Stomach (tissue), 4 donors: ENCODE measurements around the gene NPAS2.

ENCODE experiments used
- POLR2A ChIP-seq, 4 donors: fragments of 450-650 bp; IDR thresholded peaks; one replicate each; pipeline ENCODE4 v1.6.1; 2016; ENCODE audit warnings: antibody characterized with exemption in 4 of 4, control low read depth in 2 of 4, mild to moderate bottlenecking in 1 of 4, moderate library complexity in 1 of 4
- POLR2AphosphoS5 ChIP-seq, 3 donors: sonication (generic); formaldehyde crosslinking; IDR thresholded peaks; one replicate each; pipeline ENCODE4 v1.6.1; 2016; ENCODE audit warnings: antibody characterized with exemption in 3 of 3
- TF ChIP-seq, protein P1 (sequence below), 7 experiments: fragments of 450-650 bp in 4 of 7; fragments of 200-600 bp in 3 of 7; sonication (generic) in 3 of 7; IDR thresholded peaks; one replicate each; pipeline ENCODE4 v1.5.1; 2016 to 2019; ENCODE audit warnings: antibody characterized with exemption in 7 of 7, control low read depth in 2 of 7, mild to moderate bottlenecking in 1 of 7

DNA sequence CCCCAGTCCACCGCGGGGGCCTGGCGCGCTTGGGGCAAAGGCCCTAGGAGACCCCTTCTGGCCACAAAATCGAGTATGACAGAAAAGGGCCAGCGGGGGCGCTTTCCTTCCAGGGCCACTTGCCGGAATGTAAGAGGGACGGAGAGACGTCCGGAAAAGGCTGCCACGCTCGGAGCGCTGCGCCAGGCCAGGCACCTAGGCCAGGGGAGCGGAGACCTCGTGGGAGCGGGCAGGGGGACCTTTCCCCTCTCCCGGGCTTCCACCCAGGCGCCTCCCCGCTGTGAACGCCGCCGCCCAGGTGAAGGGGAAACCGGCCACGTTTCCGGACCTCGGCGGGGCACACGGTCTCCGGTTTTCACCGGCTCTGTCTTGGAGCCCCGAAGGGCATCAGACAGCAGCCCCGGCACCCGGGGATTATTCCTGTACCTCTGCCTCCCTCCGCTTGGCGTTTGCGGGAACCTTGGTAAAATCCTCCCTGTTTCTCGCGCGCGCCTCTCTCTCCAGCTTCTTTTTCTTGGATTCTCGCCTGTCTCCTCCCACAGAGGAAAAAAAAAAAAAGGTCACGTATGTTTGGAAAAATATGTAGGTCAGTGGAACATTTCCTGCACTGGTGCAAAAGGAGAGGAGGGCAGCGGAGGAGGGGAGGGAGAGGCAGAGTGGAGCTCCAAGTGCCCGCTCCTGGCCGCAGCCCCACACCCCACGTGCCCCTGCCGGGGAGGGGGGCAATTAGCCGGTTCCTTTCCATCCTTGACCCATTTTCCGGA lies 1.2 kb upstream of the NPAS2 start:
- TF ChIP-seq, protein P1, sequence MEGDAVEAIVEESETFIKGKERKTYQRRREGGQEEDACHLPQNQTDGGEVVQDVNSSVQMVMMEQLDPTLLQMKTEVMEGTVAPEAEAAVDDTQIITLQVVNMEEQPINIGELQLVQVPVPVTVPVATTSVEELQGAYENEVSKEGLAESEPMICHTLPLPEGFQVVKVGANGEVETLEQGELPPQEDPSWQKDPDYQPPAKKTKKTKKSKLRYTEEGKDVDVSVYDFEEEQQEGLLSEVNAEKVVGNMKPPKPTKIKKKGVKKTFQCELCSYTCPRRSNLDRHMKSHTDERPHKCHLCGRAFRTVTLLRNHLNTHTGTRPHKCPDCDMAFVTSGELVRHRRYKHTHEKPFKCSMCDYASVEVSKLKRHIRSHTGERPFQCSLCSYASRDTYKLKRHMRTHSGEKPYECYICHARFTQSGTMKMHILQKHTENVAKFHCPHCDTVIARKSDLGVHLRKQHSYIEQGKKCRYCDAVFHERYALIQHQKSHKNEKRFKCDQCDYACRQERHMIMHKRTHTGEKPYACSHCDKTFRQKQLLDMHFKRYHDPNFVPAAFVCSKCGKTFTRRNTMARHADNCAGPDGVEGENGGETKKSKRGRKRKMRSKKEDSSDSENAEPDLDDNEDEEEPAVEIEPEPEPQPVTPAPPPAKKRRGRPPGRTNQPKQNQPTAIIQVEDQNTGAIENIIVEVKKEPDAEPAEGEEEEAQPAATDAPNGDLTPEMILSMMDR (IDR thresholded peaks at IDR 0.05) = peak in 2 of 7 experiments; percentile 10 to 23
- peak; percentile 78 to 80 (median 78) for TF ChIP-seq POLR2AphosphoS5 (IDR thresholded peaks at IDR 0.05)
- TF ChIP-seq POLR2A (IDR thresholded peaks at IDR 0.05) = peak in 2 of 4 donors; percentile 48 to 49
